GM13976 (cell line): ENCODE measurements around the gene MTHFR.
A peak's percentile ranks its signal among the peaks of the same experiment; 100 is the strongest.

Experiments used
- DNase-seq: peaks from one replicate; pipeline ENCODE4 v3.0.0; 2012; ENCODE audit warnings: low spot score
- CTCF ChIP-seq: IDR thresholded peaks from 2 replicates; pipeline ENCODE4 v1.5.1; 2012; ENCODE audit warnings: borderline replicate concordance, mild to moderate bottlenecking; ENCODE audit not compliant: insufficient read depth; ENCODE audit errors: extremely low read depth, missing control alignments, control extremely low read depth
- in situ Hi-C: fragments of 300-500 bp; cut with MboI; formaldehyde crosslinking; loops from one replicate; pipeline ENCODE4 v1.12.0; 2022; ENCODE audit warnings: low sequenced_read_pairs, mixed read lengths, inconsistent platforms; ENCODE audit not compliant: unreplicated experiment

The MTHFR gene

DNA sequence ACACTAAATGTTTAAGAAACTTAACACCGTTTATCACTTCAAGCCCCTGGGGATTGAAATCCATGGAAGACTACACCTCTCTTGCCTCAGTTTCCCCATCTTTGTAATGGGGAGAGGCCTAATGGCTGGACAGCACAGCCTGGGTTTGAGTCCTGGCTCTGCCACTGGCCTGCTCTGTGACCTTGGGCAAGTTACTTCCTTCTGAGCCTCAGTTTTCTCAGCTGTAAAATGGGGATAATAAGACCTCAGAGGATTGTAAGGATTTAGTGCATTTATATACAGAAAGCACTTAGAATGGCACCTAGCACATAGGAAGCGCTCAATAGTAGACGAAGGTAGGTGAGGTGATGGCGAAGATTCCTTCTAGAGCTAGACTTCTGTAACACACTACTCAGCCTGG lies 64.3 kb downstream of the MTHFR start:
- in situ Hi-C loops = no loop called here
- DNase-seq = no peak
- no peak for TF ChIP-seq CTCF

DNA sequence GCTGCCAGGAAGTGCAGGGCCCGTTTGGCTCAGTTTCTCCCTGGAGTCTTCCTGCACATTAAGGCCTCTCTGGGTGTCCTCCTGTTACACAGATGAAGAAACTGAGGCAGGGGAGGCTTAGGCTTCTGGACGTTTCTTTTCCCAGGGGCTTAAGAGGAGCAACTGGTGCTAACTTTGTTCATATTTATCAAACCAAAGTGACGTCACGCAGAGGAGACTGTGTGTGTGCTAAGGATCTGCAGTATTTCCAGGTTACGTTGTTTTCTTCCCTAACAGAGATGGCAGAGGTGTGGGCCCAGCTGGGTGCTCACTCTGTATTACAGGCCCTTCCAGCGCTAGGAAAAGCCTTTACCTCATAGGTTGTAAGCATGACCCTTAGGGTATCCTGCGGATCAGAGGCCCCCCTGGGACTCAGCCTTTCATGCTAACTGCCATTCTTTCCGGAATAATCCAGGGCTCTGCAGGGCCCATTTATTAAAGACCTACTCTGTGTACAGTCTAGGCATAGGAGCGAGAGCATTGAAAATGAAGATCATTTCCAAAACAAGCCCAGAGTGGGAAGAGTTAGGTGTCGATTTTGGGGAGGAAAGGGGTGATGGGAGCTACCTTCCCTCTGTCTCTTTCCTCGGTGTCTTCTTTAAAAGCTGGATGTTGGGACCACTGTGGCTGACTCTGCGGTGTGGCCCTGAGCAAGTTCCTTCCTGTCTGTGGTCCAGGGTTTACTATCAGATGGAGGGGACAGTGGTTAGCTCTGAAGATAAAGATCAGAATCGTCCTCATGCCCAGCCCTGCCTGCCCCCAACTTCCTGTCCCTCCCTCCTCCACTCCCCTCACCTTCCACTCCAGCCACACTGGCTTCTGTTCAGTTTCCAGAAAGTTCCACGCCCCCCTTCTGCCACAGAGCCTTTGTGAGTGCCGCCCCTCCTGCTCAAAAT lies 65.2 kb downstream of the MTHFR start:
- TF ChIP-seq CTCF = no peak
- no peak for DNase-seq
- in situ Hi-C loops = no loop called here

- DNase-seq = no peak
- no peak for TF ChIP-seq CTCF
- in situ Hi-C loops = no loop called here
These were observed 67.0 kb downstream of the MTHFR start for GRCh38 chr1:11738783-11739182.

- DNase-seq = no peak
- in situ Hi-C loops = no loop called here
- TF ChIP-seq CTCF = no peak
These were observed 67.7 kb downstream of the MTHFR start for GRCh38 chr1:11738096-11738495.

GRCh38 chr1:11736746-11737639 lies 68.8 kb downstream of the MTHFR start:
- in situ Hi-C loops = no loop called here
- DNase-seq = peak; percentile 64
- no peak for TF ChIP-seq CTCF
